H9 (cell line): ENCODE results near the gene GSC2. TPM values are rescaled to one million over a fixed set of nuclear protein-coding genes. Genes with fewer than 3 reads are reported as not detected.

Experiments used
- DNase-seq: peaks from one replicate; pipeline ENCODE4 v3.0.0-alpha.2; 2017
- H2AFZ ChIP-seq: one replicate; pipeline ENCODE4 v1.6.1; 2013; ENCODE audit warnings: mild to moderate bottlenecking, low read length, control low read depth, moderate library complexity
- H2AK5ac ChIP-seq: 2 replicates; pipeline ENCODE4 v1.6.1; 2013; ENCODE audit warnings: low read length, control low read depth, mixed read lengths; ENCODE audit not compliant: insufficient read length
- H2BK120ac ChIP-seq: one replicate; pipeline ENCODE4 v1.6.1; 2013; ENCODE audit warnings: low read depth, mild to moderate bottlenecking, low read length, control low read depth, inconsistent platforms; ENCODE audit not compliant: poor library complexity, severe bottlenecking
- H2BK12ac ChIP-seq: 2 replicates; pipeline ENCODE4 v1.6.1; 2013; ENCODE audit warnings: low read length, control low read depth, mixed read lengths, low read depth; ENCODE audit not compliant: insufficient read length
- H2BK15ac ChIP-seq: 2 replicates; pipeline ENCODE4 v1.6.1; 2013; ENCODE audit warnings: low read depth, low read length, control low read depth
- H2BK20ac ChIP-seq: one replicate; pipeline ENCODE4 v1.6.1; 2013; ENCODE audit warnings: low read depth, mild to moderate bottlenecking, low read length, control low read depth, inconsistent platforms; ENCODE audit not compliant: poor library complexity, severe bottlenecking
- H2BK5ac ChIP-seq: 2 replicates; pipeline ENCODE4 v1.6.1; 2013; ENCODE audit warnings: low read length, control low read depth, mixed read lengths; ENCODE audit not compliant: insufficient read length
- H3K14ac ChIP-seq: 2 replicates; pipeline ENCODE4 v1.6.1; 2013; ENCODE audit warnings: low read length, control low read depth; ENCODE audit not compliant: insufficient read depth
- H3K18ac ChIP-seq: 2 replicates; pipeline ENCODE4 v1.6.1; 2013; ENCODE audit warnings: low read depth, mild to moderate bottlenecking, mixed read lengths, low read length, control low read depth; ENCODE audit not compliant: insufficient read length
- H3K23ac ChIP-seq: 2 replicates; pipeline ENCODE4 v1.6.1; 2013; ENCODE audit warnings: low read length, control low read depth, mixed read lengths, low read depth; ENCODE audit not compliant: insufficient read length
- H3K23me2 ChIP-seq: 2 replicates; pipeline ENCODE4 v1.6.1; 2013; ENCODE audit warnings: low read depth, mild to moderate bottlenecking, mixed read lengths, low read length, control low read depth; ENCODE audit not compliant: insufficient read length, poor library complexity, severe bottlenecking
- H3K27ac ChIP-seq: 2 replicates; pipeline ENCODE4 v1.5.1; 2013; ENCODE audit warnings: low read length, control low read depth, mixed read lengths, low read depth; ENCODE audit not compliant: insufficient read length
- H3K27me3 ChIP-seq: 2 replicates; pipeline ENCODE4 v1.6.1; 2013; ENCODE audit warnings: low read length, control low read depth, inconsistent platforms; ENCODE audit not compliant: insufficient read depth
- H3K4ac ChIP-seq: 2 replicates; pipeline ENCODE4 v1.6.1; 2013; ENCODE audit warnings: low read depth, mild to moderate bottlenecking, control low read depth, inconsistent platforms, low read length, moderate library complexity
- H3K4me1 ChIP-seq: 2 replicates; pipeline ENCODE4 v1.6.1; 2013; ENCODE audit warnings: low read length, control low read depth, inconsistent platforms; ENCODE audit not compliant: insufficient read depth
- H3K4me2 ChIP-seq: 2 replicates; pipeline ENCODE4 v1.6.1; 2013; ENCODE audit warnings: low read length, control low read depth, mixed read lengths; ENCODE audit not compliant: insufficient read length, insufficient read depth
- H3K56ac ChIP-seq: 2 replicates; pipeline ENCODE4 v1.6.1; 2013; ENCODE audit warnings: low read depth, mild to moderate bottlenecking, mixed read lengths, low read length, control low read depth; ENCODE audit not compliant: insufficient read length
- H3K79me1 ChIP-seq: 2 replicates; pipeline ENCODE4 v1.6.1; 2013; ENCODE audit warnings: low read depth, mild to moderate bottlenecking, moderate library complexity, low read length, control low read depth, inconsistent platforms; ENCODE audit not compliant: insufficient read depth, poor library complexity, severe bottlenecking
- H3K79me2 ChIP-seq: 2 replicates; pipeline ENCODE4 v1.6.1; 2013; ENCODE audit warnings: low read length, control low read depth, inconsistent platforms; ENCODE audit not compliant: insufficient read depth
- H3K9ac ChIP-seq: 2 replicates; pipeline ENCODE4 v1.6.1; 2013; ENCODE audit warnings: low read length, control low read depth, mixed read lengths; ENCODE audit not compliant: insufficient read length; ENCODE audit errors: extremely low read depth
- H3K9me3 ChIP-seq: one replicate; pipeline ENCODE4 v1.6.1; 2013; ENCODE audit warnings: low read depth, low read length, inconsistent platforms; ENCODE audit not compliant: control insufficient read depth
- H3T11ph ChIP-seq: one replicate; pipeline ENCODE4 v1.6.1; 2013; ENCODE audit warnings: mild to moderate bottlenecking, low read length, control low read depth, inconsistent platforms
- H4K20me1 ChIP-seq: one replicate; pipeline ENCODE4 v1.6.1; 2013; ENCODE audit not compliant: control insufficient read depth, insufficient read length, insufficient read depth
- H4K5ac ChIP-seq: 2 replicates; pipeline ENCODE4 v1.6.1; 2013; ENCODE audit warnings: low read depth, mild to moderate bottlenecking, mixed read lengths, low read length, control low read depth; ENCODE audit not compliant: insufficient read length
- H4K8ac ChIP-seq: replicated peaks from 2 replicates; pipeline ENCODE4 v1.6.1; 2013; ENCODE audit warnings: low read length, control low read depth, mixed read lengths, low read depth; ENCODE audit not compliant: insufficient read length
- H4K91ac ChIP-seq: 2 replicates; pipeline ENCODE4 v1.6.1; 2013; ENCODE audit warnings: low read depth, mild to moderate bottlenecking, moderate library complexity, mixed read lengths, low read length, control low read depth; ENCODE audit not compliant: insufficient read length
- H3K27ac Mint-ChIP-seq, 3 experiments: 2 replicates in 2 of 3; 3 replicates in 1 of 3; pipeline ENCODE4 v1.8.0; 2020 to 2021; ENCODE audit warnings: mixed read lengths in 3 of 3, mild to moderate bottlenecking in 1 of 3, moderate library complexity in 1 of 3
- H3K27me3 Mint-ChIP-seq: 2 replicates; pipeline ENCODE4 v1.8.0; 2021; ENCODE audit warnings: low read depth, mild to moderate bottlenecking, moderate library complexity, mixed read lengths
- H3K36me3 Mint-ChIP-seq, 3 experiments: 2 replicates in 2 of 3; 3 replicates in 1 of 3; pipeline ENCODE4 v1.8.0; 2020 to 2021; ENCODE audit warnings: low read depth in 3 of 3, mixed read lengths in 3 of 3; ENCODE audit not compliant: insufficient read depth in 1 of 3
- H3K4me1 Mint-ChIP-seq, 2 experiments: 2 replicates each; pipeline ENCODE4 v1.8.0; 2020; ENCODE audit warnings: mixed read lengths in 2 of 2
- H3K4me3 Mint-ChIP-seq, 2 experiments: 2 replicates in 1 of 2; 3 replicates in 1 of 2; pipeline ENCODE4 v1.8.0; 2020 to 2021; ENCODE audit warnings: mild to moderate bottlenecking in 2 of 2, mixed read lengths in 2 of 2, moderate library complexity in 1 of 2
- H3K9me3 Mint-ChIP-seq, 2 experiments: 2 replicates in 1 of 2; 3 replicates in 1 of 2; pipeline ENCODE4 v1.8.0; 2020; ENCODE audit warnings: mild to moderate bottlenecking in 2 of 2, mixed read lengths in 2 of 2, moderate library complexity in 1 of 2
- WGBS: extraction: QIAGEN DNeasy Blood & Tissue Kit; methylation state at CpG from one replicate; pipeline ENCODE4 v1.1.7; 2013; ENCODE audit warnings: missing lambda C conversion rate, low lambda C conversion rate, mixed read lengths; ENCODE audit not compliant: insufficient read length; ENCODE audit errors: extremely low coverage; 5-methylcytosine and 5-hydroxymethylcytosine counted together
- total RNA-seq: library from RNA; stranded (reverse); gene quantifications from 2 replicates; pipeline ENCODE4 v1.2.1, GENCODE V29; 2021
- TF ChIP-seq, protein P1 (sequence below): fragments of 200-600 bp; sonication (generic); conservative IDR thresholded peaks from 3 replicates; pipeline ENCODE4 v1.8.0; 2021; ENCODE audit warnings: antibody characterized with exemption, mild to moderate bottlenecking

Gene GSC2
- total RNA-seq, 1 experiment from 2014 or later: 0.22 TPM

DNA sequence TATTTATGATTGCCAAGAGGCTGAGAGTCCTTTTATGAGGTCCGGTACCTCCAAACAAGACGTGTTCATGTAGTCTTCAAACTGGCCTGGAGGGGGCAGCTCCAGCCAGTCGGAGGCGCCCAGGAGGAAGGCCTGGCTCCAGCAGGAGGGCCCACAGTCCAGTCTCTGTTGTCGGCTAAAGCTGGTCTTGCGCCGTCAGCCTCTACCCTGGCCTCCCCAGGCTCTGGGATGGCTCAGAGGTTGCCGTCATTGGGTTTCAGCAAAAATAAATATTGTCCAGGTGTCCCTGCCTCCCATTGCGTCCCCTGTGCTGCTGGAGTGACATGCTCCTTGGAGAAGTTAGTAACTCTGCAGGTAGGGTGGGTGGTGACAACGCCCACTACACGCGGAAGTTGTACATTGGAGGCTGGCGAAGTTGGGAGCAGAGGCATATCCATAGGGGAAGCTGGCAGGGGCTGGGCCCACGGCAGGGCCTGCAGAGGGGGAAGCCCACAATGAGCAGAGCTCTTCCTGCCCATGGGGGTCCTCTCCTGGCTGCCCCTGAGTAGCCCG is 29.5 kb upstream of the GSC2 start:
- Histone ChIP-seq H3K9me3 (no peaks in the 10 kb centered on the region), H3K4me1 (no peaks in the 10 kb centered on the region; the same call in 1 of the 2 replicates), H2BK15ac (no peak overlapping the region), H3K9ac (no peak overlapping the region), H3K18ac (no peak overlapping the region), H2BK20ac (no peak overlapping the region), H3K23ac (no peak overlapping the region), H3K23me2 (peaks cover 5% of the 10 kb centered on the region), H3T11ph (no peak overlapping the region), H2BK120ac (no peak overlapping the region), H4K8ac (no peak overlapping the region), H4K5ac (no peak overlapping the region), H3K4me2 (peak overlapping the region; percentile 44), H2AFZ (no peak overlapping the region), H3K27me3 (no peaks in the 10 kb centered on the region), H3K14ac (no peak overlapping the region), H4K91ac (no peak overlapping the region), H2BK5ac (no peak overlapping the region), H2BK12ac (no peak overlapping the region), H3K79me2 (no peaks in the 10 kb centered on the region), H3K27ac (no peak overlapping the region), H3K79me1 (no peaks in the 10 kb centered on the region), H3K56ac (no peak overlapping the region), H3K4ac (no peak overlapping the region), H2AK5ac (no peak overlapping the region), H4K20me1 (peaks cover 2% of the 10 kb centered on the region)
- H3K27ac Mint-ChIP-seq: peak overlapping the region in 2 of 3 experiments; percentile 29 to 88; a peak in 3 of 7 replicates
- H3K9me3 Mint-ChIP-seq: no peaks in the 10 kb centered on the region
- peak; percentile 88 for DNase-seq
- no CpG with 5 or more reads among the region's 15 CpGs for WGBS
- H3K4me3 Mint-ChIP-seq: peak overlapping the region; percentile 70 to 85
- peaks cover 0 to 15% (median 5%) of the 10 kb centered on the region in 3 experiments; a peak in 4 of 7 replicates for H3K36me3 Mint-ChIP-seq
- H3K27me3 Mint-ChIP-seq: no peaks in the 10 kb centered on the region
- TF ChIP-seq, protein P1, sequence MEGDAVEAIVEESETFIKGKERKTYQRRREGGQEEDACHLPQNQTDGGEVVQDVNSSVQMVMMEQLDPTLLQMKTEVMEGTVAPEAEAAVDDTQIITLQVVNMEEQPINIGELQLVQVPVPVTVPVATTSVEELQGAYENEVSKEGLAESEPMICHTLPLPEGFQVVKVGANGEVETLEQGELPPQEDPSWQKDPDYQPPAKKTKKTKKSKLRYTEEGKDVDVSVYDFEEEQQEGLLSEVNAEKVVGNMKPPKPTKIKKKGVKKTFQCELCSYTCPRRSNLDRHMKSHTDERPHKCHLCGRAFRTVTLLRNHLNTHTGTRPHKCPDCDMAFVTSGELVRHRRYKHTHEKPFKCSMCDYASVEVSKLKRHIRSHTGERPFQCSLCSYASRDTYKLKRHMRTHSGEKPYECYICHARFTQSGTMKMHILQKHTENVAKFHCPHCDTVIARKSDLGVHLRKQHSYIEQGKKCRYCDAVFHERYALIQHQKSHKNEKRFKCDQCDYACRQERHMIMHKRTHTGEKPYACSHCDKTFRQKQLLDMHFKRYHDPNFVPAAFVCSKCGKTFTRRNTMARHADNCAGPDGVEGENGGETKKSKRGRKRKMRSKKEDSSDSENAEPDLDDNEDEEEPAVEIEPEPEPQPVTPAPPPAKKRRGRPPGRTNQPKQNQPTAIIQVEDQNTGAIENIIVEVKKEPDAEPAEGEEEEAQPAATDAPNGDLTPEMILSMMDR: peak; percentile 84
- peaks cover 26 to 27% of the 10 kb centered on the region in 2 experiments for H3K4me1 Mint-ChIP-seq
